OCI-LY7 (cell line): ENCODE data around the gene COA3.

Experiments
- EZH2phosphoT487 ChIP-seq: fragments of 200-600 bp; sonication (generic); IDR thresholded peaks from 2 replicates; pipeline ENCODE4 v1.6.1; 2018; ENCODE audit warnings: low read depth, borderline replicate concordance, mild to moderate bottlenecking, mixed run types, antibody characterized with exemption, low read length, moderate library complexity, mixed read lengths
- TF ChIP-seq, protein P1 (sequence below): fragments of 200-600 bp; sonication (generic); conservative IDR thresholded peaks from 2 replicates; pipeline ENCODE4 v1.5.1; 2014; ENCODE audit warnings: mild to moderate bottlenecking, antibody characterized with exemption, low read length, moderate library complexity, mixed read lengths

DNA sequence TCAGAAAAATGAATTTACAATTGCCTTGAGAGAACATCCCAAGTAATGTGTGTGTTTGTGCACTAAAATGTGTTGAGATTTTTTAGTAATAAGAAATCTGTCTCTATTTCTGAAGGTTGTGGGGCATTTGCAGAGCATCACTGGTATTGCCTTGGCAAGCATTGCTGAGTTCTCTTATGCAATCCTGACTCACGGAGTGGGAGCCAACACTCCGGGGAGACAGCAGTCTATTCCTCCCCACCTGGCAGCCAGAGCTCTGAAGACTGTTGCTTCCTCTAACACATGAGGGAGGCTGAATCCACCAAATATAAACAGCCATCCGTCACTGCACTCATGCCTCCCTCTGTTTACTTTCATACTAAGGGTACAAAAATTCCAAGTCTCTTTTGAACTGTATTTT lies 10.7 kb upstream of the COA3 start:
- no peak for TF ChIP-seq EZH2phosphoT487
- TF ChIP-seq, protein P1, sequence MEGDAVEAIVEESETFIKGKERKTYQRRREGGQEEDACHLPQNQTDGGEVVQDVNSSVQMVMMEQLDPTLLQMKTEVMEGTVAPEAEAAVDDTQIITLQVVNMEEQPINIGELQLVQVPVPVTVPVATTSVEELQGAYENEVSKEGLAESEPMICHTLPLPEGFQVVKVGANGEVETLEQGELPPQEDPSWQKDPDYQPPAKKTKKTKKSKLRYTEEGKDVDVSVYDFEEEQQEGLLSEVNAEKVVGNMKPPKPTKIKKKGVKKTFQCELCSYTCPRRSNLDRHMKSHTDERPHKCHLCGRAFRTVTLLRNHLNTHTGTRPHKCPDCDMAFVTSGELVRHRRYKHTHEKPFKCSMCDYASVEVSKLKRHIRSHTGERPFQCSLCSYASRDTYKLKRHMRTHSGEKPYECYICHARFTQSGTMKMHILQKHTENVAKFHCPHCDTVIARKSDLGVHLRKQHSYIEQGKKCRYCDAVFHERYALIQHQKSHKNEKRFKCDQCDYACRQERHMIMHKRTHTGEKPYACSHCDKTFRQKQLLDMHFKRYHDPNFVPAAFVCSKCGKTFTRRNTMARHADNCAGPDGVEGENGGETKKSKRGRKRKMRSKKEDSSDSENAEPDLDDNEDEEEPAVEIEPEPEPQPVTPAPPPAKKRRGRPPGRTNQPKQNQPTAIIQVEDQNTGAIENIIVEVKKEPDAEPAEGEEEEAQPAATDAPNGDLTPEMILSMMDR, result no peak
